GM19240 (cell line): ENCODE measurements around the gene ITGA3.
"Not testable (repeated sequence)": the region's sequence is repeated elsewhere in the genome, so short reads cannot be mapped to it uniquely, and the experiment has no call there.

Experiments used
- DNase-seq: peaks from one replicate; pipeline ENCODE4 v3.0.0; 2011; ENCODE audit warnings: low spot score; ENCODE audit not compliant: insufficient read length

ITGA3 gene

DNA sequence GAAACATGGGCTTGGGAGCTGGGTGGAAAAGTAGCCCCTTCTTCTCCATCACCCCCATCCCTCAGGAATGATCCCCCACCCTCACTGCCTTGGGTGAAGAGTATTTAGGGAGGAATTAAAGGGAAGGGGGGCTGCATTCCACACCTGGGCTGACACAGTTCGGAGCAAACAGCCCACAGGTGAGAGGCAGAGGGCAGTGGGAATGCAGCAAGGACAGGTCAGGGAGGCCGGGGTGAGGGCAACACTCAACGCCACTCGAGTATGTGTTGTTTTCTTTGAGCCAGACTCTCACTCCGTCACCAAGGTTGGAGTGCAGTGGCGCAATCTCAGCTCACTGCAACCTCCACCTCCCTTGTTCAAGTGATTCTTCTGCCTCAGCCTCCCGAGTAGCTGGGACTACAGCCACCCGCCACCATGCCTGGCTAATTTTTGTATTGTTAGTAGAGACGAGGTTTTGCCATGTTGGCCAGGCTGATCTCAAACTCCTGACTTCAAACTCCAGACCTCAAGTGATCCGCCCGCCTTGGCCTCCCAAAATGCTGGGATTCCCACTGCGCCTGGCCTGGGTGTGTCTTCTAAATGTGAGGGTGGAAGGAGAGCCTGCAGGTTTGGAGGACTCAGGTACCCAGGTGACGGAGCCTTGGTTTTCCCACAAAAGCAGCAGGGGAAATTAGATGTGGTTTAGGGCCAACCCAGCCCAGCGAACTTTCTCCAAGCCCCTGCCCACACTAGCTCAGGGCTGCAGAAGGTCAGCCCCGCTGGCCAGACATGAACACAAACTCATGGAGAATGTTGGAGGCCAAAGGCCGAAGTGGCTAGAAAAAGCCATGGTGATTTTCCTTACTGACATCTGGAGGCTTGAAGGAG, 21.2 kb upstream of the ITGA3 start:
- no peak for DNase-seq

- no peak for DNase-seq
These were observed 20.5 kb upstream of the ITGA3 start for GRCh38 chr17:50035421-50035879.

- no peak for DNase-seq
These were observed 20.0 kb upstream of the ITGA3 start for GRCh38 chr17:50035945-50036344.

DNA sequence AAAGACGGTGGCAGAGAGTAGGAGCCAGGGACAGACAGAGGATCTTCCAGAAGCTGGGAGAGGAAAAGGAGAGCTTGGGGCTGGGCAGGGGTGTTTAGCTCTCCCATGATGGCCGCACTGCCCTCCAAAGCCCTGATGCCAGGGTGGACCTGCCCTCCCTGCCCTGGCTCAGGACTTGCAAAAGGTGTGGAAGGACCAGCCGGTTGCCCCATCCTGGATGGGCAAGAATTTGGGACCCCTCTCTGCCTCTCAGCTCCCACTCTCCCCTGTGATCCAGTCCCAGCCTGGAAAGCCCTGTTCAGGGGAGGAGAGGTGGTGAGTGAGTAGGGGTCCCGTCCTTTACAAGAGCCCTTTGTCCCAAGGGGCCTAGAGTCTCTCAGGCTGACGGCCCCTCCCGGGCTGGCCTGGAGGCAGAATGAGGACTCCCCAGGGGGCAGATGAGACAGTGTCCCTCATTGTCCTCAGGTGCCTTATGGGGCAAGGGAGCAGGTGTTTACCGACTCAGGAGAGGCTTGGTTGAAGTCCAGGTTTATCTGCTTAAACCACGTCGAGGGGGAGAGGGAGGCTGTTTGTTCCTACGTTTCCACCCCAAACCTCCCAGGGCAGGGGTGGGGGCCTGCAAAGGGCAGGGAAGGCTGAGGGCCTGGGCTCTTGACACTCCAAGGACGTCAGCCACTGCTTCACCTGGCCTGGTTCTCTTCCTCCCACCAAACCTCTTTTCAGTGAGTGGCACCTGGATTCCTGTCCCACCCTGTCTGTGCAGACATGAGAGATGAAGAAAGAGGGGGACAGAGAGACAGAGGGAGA, 19.3 kb upstream of the ITGA3 start:
- no peak for DNase-seq

GRCh38 chr17:50037321-50038107, 18.4 kb upstream of the ITGA3 start:
- DNase-seq, result no peak

DNA sequence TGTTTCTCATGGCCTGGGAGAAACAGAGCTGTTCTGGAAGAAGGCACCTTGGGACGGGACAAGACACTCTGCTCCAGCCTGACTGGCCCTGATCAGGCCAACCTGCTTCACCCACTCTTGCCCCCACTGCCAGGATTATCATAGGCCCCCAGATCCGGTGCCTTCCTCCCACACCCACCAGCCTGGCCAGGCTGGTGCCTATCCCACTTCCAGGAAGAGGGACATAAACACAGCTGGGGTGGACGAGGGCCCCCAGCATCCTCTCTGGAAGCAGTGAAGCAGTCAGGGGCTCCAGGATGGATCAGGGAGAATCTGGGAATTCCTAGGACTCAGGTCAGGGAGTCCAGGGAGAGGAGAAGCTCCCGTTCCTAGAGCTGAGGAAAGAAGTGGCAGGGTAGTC, 16.9 kb upstream of the ITGA3 start:
- no peak for DNase-seq

DNA sequence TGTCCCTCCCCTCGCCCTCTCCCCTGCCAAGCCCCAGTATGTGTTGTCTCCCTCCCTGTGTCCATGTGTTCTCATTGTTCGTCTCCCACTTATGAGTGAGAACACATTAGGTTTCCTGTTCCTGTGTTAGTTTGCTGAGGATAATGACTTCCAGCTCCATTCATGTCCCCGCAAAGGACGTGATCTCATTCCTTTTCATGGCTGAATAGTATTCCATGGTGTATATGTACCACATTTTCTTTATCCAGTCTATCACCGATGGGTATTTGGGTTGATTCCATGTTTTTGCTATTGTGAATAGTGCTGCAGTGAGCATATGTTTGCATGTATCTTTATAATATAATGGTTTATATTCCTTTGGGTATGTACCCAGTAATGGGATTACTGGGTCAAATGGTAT, 15.4 kb upstream of the ITGA3 start:
- DNase-seq, result not testable (repeated sequence)

DNA sequence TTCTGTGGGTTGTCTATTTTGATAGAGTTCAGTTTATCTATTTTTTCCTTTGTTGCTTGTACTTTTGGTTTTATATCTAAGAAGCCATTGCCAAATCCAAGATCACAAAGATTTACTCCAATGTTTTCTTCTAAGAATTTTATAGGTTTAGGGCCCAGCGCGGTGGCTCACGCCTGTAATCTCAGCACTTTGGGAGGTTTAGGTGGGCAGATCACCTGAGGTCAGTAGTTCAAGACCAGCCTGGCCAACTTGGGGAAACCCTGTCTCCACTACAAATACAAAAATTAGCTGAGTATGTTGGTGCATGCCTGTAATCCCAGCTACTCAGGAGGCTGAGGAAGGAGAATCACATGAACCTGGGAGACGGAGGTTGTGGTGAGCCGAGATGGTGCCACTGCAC, 13.7 kb upstream of the ITGA3 start:
- DNase-seq, result no peak

- DNase-seq, result no peak
These were observed 12.4 kb upstream of the ITGA3 start for GRCh38 chr17:50043290-50044148.

GRCh38 chr17:50044483-50044882, 11.4 kb upstream of the ITGA3 start:
- no peak for DNase-seq

DNA sequence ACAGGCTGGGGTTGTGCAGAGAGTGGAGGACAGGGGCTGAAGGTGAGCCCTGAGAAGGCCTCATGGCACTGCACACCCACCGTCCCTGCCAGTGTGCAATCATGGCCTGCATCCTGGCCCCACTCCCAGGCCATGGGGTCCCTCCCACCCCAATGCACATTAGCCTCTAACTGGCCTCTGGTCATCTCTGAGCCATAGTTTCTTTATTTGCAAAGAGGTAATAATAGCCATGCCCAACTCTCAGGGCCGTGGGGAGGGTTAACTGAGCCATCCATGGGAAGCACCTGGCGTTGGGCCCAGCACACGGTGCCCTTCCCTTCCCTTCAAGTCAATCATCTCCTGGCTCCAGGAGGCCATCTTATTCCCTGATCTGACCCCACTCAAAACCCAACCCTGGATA, 10.8 kb upstream of the ITGA3 start:
- no peak for DNase-seq

GRCh38 chr17:50046179-50046578, 9.7 kb upstream of the ITGA3 start:
- DNase-seq, result no peak

DNA sequence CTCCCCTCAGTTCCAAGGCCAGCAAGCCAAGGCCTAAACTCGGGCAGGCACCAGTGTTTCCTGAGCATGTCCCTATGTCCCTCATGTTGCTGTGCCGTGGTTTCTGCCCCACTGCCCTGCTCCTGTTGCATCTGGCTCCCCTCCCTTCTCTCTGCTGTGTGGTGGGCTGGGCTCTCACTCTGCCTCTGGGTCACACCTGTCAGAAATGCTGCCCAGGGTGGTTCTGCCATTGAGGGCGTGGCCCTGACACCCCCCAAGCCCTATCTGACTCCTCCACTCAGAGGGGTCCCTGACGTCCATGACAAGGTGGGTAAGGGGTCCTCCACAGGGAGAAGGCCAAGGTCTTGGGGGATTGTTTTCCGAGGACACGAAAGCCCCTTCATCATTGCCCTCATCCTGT, 9.2 kb upstream of the ITGA3 start:
- DNase-seq, result no peak

DNA sequence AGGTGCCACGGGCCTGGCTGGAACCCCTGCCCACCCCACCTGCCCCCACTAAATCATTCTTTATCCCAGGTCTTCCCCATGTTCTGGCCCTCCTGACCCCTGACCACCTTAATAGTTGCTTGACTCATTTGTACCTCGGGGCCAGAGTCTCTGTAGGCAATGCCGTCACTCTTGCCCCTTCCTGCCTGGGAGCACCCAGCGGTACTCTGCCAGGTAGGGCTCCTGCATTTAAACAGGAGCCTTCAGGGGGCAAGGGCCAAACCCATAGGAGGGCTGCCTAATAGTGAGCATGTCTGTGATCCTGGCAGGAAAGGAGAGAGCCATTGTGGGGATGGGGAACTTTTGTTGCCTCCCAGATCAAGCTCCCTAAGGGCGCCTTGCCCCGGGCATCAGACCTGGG, 8.8 kb upstream of the ITGA3 start:
- DNase-seq, result no peak

GRCh38 chr17:50047488-50048126, 8.3 kb upstream of the ITGA3 start:
- no peak for DNase-seq

DNA sequence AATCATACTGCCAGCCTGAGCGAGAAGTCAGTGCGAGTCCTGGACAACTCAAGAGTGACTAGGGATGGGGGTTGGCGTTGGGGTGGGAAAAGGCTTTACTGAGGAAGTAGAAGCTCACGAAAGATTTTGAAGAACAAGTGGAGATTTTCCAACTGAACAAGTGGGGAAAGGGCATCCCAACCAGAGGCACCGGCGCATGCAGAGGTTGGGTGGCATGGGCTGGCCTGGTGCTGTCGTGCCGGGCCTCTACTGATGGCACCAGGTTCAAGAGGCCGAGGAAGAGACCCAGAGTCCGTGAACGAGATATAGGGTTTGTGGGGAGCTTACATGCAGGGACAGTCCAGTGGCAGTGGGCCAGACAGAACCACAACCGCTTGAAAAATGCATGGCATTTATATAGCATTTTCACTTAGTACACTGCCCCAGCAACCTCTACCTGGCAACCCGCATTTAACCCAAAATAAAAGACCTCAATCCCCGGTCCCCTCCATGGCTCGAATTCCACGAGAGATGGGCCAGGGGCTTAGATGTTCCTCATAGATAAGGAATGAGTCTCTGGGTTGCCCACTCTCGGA, 7.7 kb upstream of the ITGA3 start:
- DNase-seq, result no peak

GRCh38 chr17:50048988-50049387, 6.9 kb upstream of the ITGA3 start:
- no peak for DNase-seq

DNA sequence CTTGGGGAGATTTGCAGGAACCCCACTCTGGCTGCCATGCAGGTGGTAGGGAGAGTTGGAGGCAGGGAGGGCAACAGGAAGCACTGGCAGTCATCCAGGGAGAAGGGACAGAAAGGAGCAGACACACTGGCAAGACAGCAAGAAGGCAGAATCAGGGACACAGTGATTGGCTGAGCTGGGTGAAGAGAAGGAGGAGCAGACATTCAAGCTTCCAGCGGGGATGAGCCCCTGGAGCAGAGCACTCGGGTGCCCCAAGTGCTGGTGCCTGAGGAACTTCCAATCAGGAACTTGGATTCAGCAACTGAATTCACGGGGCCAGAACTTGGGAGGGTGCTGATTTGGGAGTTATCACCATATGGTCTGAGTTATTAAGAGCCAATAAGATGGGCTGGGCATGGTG, 6.3 kb upstream of the ITGA3 start:
- no peak for DNase-seq

GRCh38 chr17:50050431-50051032, 5.4 kb upstream of the ITGA3 start:
- DNase-seq, result no peak
